ENCODE measurements around the gene RBMS3.

DNA sequence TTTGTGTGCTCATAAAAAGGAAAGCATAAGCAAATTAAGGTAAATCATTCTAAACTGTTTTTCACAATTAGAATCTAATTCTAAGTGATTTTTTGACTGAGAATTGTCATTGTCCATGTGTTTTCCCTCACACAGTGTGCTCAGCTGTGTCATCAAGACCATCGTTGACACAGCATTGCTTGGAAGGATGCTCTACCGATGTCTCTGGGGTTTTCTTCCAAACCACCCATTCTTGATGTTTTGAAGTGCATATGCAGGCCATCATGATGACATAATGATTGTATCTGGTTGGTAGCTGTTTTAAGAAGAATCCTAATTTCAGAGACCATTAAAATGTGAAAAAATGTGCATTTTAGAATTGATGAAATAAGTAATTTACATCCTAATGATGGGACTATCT lies 347.9 kb downstream of the RBMS3 start:
- TF ChIP-seq, protein P1, sequence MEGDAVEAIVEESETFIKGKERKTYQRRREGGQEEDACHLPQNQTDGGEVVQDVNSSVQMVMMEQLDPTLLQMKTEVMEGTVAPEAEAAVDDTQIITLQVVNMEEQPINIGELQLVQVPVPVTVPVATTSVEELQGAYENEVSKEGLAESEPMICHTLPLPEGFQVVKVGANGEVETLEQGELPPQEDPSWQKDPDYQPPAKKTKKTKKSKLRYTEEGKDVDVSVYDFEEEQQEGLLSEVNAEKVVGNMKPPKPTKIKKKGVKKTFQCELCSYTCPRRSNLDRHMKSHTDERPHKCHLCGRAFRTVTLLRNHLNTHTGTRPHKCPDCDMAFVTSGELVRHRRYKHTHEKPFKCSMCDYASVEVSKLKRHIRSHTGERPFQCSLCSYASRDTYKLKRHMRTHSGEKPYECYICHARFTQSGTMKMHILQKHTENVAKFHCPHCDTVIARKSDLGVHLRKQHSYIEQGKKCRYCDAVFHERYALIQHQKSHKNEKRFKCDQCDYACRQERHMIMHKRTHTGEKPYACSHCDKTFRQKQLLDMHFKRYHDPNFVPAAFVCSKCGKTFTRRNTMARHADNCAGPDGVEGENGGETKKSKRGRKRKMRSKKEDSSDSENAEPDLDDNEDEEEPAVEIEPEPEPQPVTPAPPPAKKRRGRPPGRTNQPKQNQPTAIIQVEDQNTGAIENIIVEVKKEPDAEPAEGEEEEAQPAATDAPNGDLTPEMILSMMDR (IDR thresholded peaks at IDR 0.05) = no peak
- no peak for TF ChIP-seq POLR2AphosphoS5 (IDR thresholded peaks at IDR 0.05)
